MM.1S (cell line): ENCODE results near the gene BHMT2.

ENCODE experiments used
- DNase-seq: peaks from one replicate; pipeline ENCODE4 v3.0.0-alpha.2; 2015
- H2AFZ ChIP-seq: fragments of 300-600 bp; sonication (generic); 2 replicates; pipeline ENCODE4 v1.6.0; 2016; ENCODE audit warnings: antibody characterized with exemption, low read length
- H3F3A ChIP-seq: fragments of 300-600 bp; sonication (generic); 2 replicates; pipeline ENCODE4 v1.6.1; 2016; ENCODE audit warnings: mild to moderate bottlenecking, antibody characterized with exemption, low read length, moderate library complexity, mixed read lengths; ENCODE audit not compliant: insufficient read depth
- H3K27ac ChIP-seq: fragments of 300-600 bp; sonication (generic); 2 replicates; pipeline ENCODE4 v1.5.1; 2016; ENCODE audit warnings: mild to moderate bottlenecking, low read length
- H3K27me3 ChIP-seq: fragments of 300-600 bp; sonication (generic); replicated peaks from 2 replicates; pipeline ENCODE4 v1.6.0; 2016; ENCODE audit warnings: low read length; ENCODE audit not compliant: insufficient read depth
- H3K36me3 ChIP-seq: fragments of 300-600 bp; sonication (generic); replicated peaks from 2 replicates; pipeline ENCODE4 v1.6.1; 2016; ENCODE audit warnings: mild to moderate bottlenecking, low read length, mixed read lengths; ENCODE audit not compliant: insufficient read depth
- H3K4me1 ChIP-seq: fragments of 300-600 bp; sonication (generic); 2 replicates; pipeline ENCODE4 v1.6.1; 2016; ENCODE audit warnings: low read length, mixed read lengths
- H3K4me2 ChIP-seq: fragments of 300-600 bp; sonication (generic); 2 replicates; pipeline ENCODE4 v1.6.0; 2016; ENCODE audit warnings: low read depth, low read length
- H3K4me3 ChIP-seq: fragments of 300-600 bp; sonication (generic); 2 replicates; pipeline ENCODE4 v1.5.1; 2016; ENCODE audit warnings: low read length, mixed read lengths
- H3K79me2 ChIP-seq: fragments of 300-600 bp; sonication (generic); 2 replicates; pipeline ENCODE4 v1.6.1; 2016; ENCODE audit warnings: mixed run types, low read length, mixed read lengths
- H3K9ac ChIP-seq: fragments of 300-600 bp; sonication (generic); 2 replicates; pipeline ENCODE4 v1.6.1; 2016; ENCODE audit warnings: low read length, mixed read lengths
- H3K9me2 ChIP-seq: fragments of 300-600 bp; sonication (generic); replicated peaks from 2 replicates; pipeline ENCODE4 v1.6.1; 2016; ENCODE audit warnings: mild to moderate bottlenecking, low read length, mixed read lengths; ENCODE audit not compliant: insufficient read depth
- H3K9me3 ChIP-seq: fragments of 300-600 bp; sonication (generic); replicated peaks from 2 replicates; pipeline ENCODE4 v1.6.1; 2016; ENCODE audit warnings: mild to moderate bottlenecking, low read length, mixed read lengths; ENCODE audit not compliant: insufficient read depth
- H4K20me1 ChIP-seq: fragments of 300-600 bp; sonication (generic); 2 replicates; pipeline ENCODE4 v1.6.1; 2016; ENCODE audit warnings: mild to moderate bottlenecking, low read length, moderate library complexity, mixed read lengths; ENCODE audit not compliant: insufficient read depth
- EZH2 ChIP-seq: fragments of 300-600 bp; sonication (generic); optimal IDR thresholded peaks from 2 replicates; pipeline ENCODE3; 2017; ENCODE audit warnings: low read depth, mild to moderate bottlenecking, antibody characterized with exemption, low read length, mixed read lengths
- EZH2phosphoT487 ChIP-seq: fragments of 300-600 bp; sonication (generic); IDR thresholded peaks from 2 replicates; pipeline ENCODE4 v1.6.1; 2018; ENCODE audit warnings: antibody characterized with exemption, low read length
- TF ChIP-seq, protein P1 (sequence below): fragments of 300-600 bp; sonication (generic); IDR thresholded peaks from 2 replicates; pipeline ENCODE4 v1.5.1; 2016; ENCODE audit warnings: antibody characterized with exemption, low read length, mixed read lengths

Gene BHMT2

DNA sequence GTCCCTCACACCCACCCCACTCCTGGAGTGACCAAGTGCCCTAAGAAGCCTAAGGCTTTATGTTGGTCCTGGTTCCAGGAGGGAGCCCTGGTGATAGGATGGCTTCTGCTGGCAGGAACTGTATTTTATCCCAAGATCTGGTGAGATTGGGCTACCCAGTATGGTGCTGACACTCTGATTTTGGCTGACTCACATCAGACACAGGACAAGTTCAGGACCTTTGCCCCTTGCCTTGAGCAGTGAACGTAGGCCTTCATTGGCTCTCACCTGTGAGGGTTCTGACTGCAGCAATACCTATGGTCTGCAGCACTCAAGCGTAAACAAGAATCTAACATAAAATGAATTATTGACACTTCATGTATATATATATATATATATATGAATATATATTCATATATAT, 67.1 kb downstream of the BHMT2 start:
- H3K4me3 ChIP-seq: no peak overlapping the region
- no peaks in the 10 kb centered on the region for H3K36me3 ChIP-seq
- no peak for DNase-seq
- no peaks in the 10 kb centered on the region for H3F3A ChIP-seq
- no peaks in the 10 kb centered on the region for H3K79me2 ChIP-seq
- H3K9ac ChIP-seq: no peak overlapping the region
- H3K27ac ChIP-seq: no peak overlapping the region
- H3K9me2 ChIP-seq: no peaks in the 10 kb centered on the region
- H3K4me2 ChIP-seq: no peak overlapping the region
- TF ChIP-seq, protein P1, sequence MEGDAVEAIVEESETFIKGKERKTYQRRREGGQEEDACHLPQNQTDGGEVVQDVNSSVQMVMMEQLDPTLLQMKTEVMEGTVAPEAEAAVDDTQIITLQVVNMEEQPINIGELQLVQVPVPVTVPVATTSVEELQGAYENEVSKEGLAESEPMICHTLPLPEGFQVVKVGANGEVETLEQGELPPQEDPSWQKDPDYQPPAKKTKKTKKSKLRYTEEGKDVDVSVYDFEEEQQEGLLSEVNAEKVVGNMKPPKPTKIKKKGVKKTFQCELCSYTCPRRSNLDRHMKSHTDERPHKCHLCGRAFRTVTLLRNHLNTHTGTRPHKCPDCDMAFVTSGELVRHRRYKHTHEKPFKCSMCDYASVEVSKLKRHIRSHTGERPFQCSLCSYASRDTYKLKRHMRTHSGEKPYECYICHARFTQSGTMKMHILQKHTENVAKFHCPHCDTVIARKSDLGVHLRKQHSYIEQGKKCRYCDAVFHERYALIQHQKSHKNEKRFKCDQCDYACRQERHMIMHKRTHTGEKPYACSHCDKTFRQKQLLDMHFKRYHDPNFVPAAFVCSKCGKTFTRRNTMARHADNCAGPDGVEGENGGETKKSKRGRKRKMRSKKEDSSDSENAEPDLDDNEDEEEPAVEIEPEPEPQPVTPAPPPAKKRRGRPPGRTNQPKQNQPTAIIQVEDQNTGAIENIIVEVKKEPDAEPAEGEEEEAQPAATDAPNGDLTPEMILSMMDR: no peak
- TF ChIP-seq EZH2 (no peak), EZH2phosphoT487 (no peak)
- no peaks in the 10 kb centered on the region for H4K20me1 ChIP-seq
- no peaks in the 10 kb centered on the region; the same call in 1 of the 2 replicates for H3K27me3 ChIP-seq
- H3K9me3 ChIP-seq: no peaks in the 10 kb centered on the region
- peaks cover 18% of the 10 kb centered on the region for H3K4me1 ChIP-seq
- H2AFZ ChIP-seq: no peak overlapping the region
